ENCODE results near the gene VILL.
"Not testable (repeated sequence)": the region's sequence is repeated elsewhere in the genome, so short reads cannot be mapped to it uniquely, and the experiment has no call there.

DNA sequence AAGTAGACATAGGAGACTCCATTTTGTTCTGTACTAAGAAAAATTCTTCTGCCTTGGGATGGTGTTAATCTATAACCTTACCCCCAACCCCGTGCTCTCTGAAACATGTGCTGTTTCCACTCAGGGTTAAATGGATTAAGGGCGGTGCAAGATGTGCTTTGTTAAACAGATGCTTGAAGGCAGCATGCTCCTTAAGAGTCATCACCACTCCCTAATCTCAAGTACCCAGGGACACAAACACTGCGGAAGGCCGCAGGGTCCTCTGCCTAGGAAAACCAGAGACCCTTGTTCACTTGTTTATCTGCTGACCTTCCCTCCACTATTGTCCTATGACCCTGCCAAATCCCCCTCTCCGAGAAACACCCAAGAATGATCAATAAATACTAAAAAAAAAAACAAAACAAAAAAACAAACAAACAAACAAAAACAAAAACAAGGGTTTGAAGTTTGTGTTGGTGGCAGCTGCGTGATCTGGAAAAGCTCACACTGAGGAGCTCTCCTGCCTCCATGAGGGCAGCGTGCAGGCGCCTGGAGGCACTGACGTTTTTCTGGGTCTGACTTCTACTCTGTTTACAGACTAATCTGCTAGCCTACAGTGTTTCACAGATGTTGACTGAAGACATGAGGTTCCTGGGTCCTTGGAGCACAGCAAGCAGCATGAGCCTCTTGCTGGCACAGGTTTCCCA, 63.4 kb downstream of the VILL start:
- not testable (repeated sequence) for TF ChIP-seq YY1 (IDR thresholded peaks at IDR 0.05; ENCODE audit: insufficient read depth, insufficient read length); ZNF274 (IDR thresholded peaks at IDR 0.05; ENCODE audit: low read depth, low read length)
